PC-9 (cell line): ENCODE results near the gene ADCY2. TPM values are rescaled to one million over a fixed set of nuclear protein-coding genes. Genes with fewer than 3 reads are reported as not detected.

Experiments
- BruUV-seq: library from RNA; stranded (reverse); fragments of 400-500 nt; replicated peaks from 2 replicates; lab custom pipeline; 2021; lab: Mats Ljungman, UMichigan
- CTCF ChIA-PET: fragments of 300-600 bp; sonication (Branson Sonifier 250); formaldehyde crosslinking; loops from one replicate; lab custom pipeline; 2022; ENCODE audit warnings: antibody characterized with exemption; lab: Charles Lee
- POLR2A ChIA-PET: fragments of 300-600 bp; sonication (Branson Sonifier 250); formaldehyde crosslinking; loops from one replicate; lab custom pipeline; 2022; ENCODE audit warnings: antibody characterized with exemption; ENCODE audit not compliant: unreplicated experiment; lab: Charles Lee
- DNase-seq, 2 experiments: peaks; one replicate each; pipeline versions ENCODE4 v3.0.0 to v3.0.0-alpha.2; 2015 to 2022; ENCODE audit warnings: mixed read lengths in 1 of 2
- H2AFZ ChIP-seq: fragments of 200-600 bp; sonication (generic); 2 replicates; pipeline ENCODE4 v1.8.1; 2017; ENCODE audit warnings: antibody characterized with exemption
- H3F3A ChIP-seq: fragments of 200-600 bp; sonication (generic); 2 replicates; pipeline ENCODE4 v1.8.1; 2017; ENCODE audit warnings: antibody characterized with exemption, mild to moderate bottlenecking, low read depth; ENCODE audit not compliant: insufficient read depth
- H3K27ac ChIP-seq: fragments of 200-600 bp; sonication (generic); 2 replicates; pipeline ENCODE4 v1.6.1; 2016; ENCODE audit warnings: mixed run types
- H3K27me3 ChIP-seq: fragments of 200-600 bp; sonication (generic); 2 replicates; pipeline ENCODE4 v1.6.1; 2016; ENCODE audit warnings: low read depth, mixed run types; ENCODE audit not compliant: insufficient read depth
- H3K36me3 ChIP-seq: fragments of 200-600 bp; sonication (generic); 2 replicates; pipeline ENCODE4 v1.6.1; 2016; ENCODE audit warnings: low read depth, mixed run types
- H3K4me1 ChIP-seq: fragments of 200-600 bp; sonication (generic); replicated peaks from 2 replicates; pipeline ENCODE4 v1.6.1; 2016; ENCODE audit warnings: mixed run types; ENCODE audit not compliant: insufficient read depth
- H3K4me2 ChIP-seq: fragments of 200-600 bp; sonication (generic); 2 replicates; pipeline ENCODE4 v1.6.1; 2017; ENCODE audit warnings: mixed run types
- H3K4me3 ChIP-seq: fragments of 200-600 bp; sonication (generic); 2 replicates; pipeline ENCODE4 v1.6.1; 2016; ENCODE audit warnings: mixed run types
- H3K79me2 ChIP-seq: fragments of 200-600 bp; sonication (generic); 2 replicates; pipeline ENCODE4 v1.6.1; 2017; ENCODE audit warnings: low read depth, mixed run types
- H3K9me2 ChIP-seq: fragments of 200-600 bp; sonication (generic); 2 replicates; pipeline ENCODE4 v1.8.1; 2017; ENCODE audit warnings: mild to moderate bottlenecking; ENCODE audit not compliant: insufficient read depth
- H3K9me3 ChIP-seq: fragments of 200-600 bp; sonication (generic); 2 replicates; pipeline ENCODE4 v1.8.1; 2016; ENCODE audit warnings: low read depth; ENCODE audit not compliant: insufficient read depth
- H4K20me1 ChIP-seq: fragments of 200-600 bp; sonication (generic); 2 replicates; pipeline ENCODE4 v1.8.1; 2017; ENCODE audit not compliant: insufficient read depth
- EZH2 ChIP-seq: fragments of 200-600 bp; sonication (generic); IDR thresholded peaks from 2 replicates; pipeline ENCODE4 v1.8.0; 2017; ENCODE audit warnings: antibody characterized with exemption, low read depth
- intact Hi-C: fragments of 100-400 bp; cut with micrococcal nuclease; formaldehyde crosslinking; loops from one replicate; pipeline ENCODE4 v1.10.0; 2022; ENCODE audit not compliant: unreplicated experiment
- total RNA-seq: library from RNA; stranded (reverse); gene quantifications from 2 replicates; pipeline ENCODE4 v1.2.3, GENCODE V29; 2021
- TF ChIP-seq, protein P1 (sequence below): fragments of 200-600 bp; sonication (generic); conservative IDR thresholded peaks from 2 replicates; pipeline ENCODE4 v1.6.1; 2017; ENCODE audit warnings: mixed run types, antibody characterized with exemption, mild to moderate bottlenecking, moderate library complexity

The ADCY2 gene
- total RNA-seq, 1 experiment from 2014 or later: not detected

DNA sequence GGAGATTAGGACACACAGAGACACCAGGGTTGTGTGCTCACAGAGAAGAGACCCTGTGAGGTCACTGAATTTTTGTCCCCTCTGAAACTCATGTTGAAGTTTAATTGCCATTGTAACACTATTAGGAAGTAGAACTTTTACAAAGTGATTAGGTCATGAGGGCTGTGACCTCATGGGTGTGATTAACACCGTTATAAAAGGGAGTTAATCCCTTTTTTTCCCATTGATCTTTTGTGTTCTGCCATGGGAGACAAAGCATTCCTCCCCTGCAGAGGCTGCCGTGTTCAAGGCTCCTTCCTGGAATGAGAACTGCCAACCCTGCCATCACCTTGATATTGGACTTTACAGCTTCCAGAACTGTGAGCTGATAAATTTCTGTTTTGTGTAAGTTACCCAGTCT lies 221.0 kb downstream of the ADCY2 start:
- ChIA-PET POLR2A (no interaction called here), CTCF (no interaction called here)
- Histone ChIP-seq H3K79me2 (no peaks in the 10 kb centered on the region), H2AFZ (no peak overlapping the region), H3K4me3 (no peak overlapping the region), H3K27ac (no peak overlapping the region), H3K4me2 (no peak overlapping the region), H3K4me1 (no peaks in the 10 kb centered on the region), H3K27me3 (no peaks in the 10 kb centered on the region), H3K36me3 (no peaks in the 10 kb centered on the region), H4K20me1 (no peaks in the 10 kb centered on the region), H3K9me3 (no peaks in the 10 kb centered on the region), H3F3A (no peaks in the 10 kb centered on the region), H3K9me2 (no peaks in the 10 kb centered on the region)
- intact Hi-C loops: no loop called here
- BruUV-seq: no TSS peak
- DNase-seq: no peak
- TF ChIP-seq, protein P1, sequence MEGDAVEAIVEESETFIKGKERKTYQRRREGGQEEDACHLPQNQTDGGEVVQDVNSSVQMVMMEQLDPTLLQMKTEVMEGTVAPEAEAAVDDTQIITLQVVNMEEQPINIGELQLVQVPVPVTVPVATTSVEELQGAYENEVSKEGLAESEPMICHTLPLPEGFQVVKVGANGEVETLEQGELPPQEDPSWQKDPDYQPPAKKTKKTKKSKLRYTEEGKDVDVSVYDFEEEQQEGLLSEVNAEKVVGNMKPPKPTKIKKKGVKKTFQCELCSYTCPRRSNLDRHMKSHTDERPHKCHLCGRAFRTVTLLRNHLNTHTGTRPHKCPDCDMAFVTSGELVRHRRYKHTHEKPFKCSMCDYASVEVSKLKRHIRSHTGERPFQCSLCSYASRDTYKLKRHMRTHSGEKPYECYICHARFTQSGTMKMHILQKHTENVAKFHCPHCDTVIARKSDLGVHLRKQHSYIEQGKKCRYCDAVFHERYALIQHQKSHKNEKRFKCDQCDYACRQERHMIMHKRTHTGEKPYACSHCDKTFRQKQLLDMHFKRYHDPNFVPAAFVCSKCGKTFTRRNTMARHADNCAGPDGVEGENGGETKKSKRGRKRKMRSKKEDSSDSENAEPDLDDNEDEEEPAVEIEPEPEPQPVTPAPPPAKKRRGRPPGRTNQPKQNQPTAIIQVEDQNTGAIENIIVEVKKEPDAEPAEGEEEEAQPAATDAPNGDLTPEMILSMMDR: no peak
- TF ChIP-seq EZH2: no peak

GRCh38 chr5:7622498-7622897 lies 226.6 kb downstream of the ADCY2 start:
- Histone ChIP-seq H3K27me3 (no peaks in the 10 kb centered on the region), H3K4me3 (no peak overlapping the region), H3K27ac (no peak overlapping the region), H3K9me3 (no peaks in the 10 kb centered on the region), H2AFZ (no peak overlapping the region), H3K9me2 (no peaks in the 10 kb centered on the region), H3K79me2 (no peaks in the 10 kb centered on the region), H3K4me2 (no peak overlapping the region), H3K4me1 (no peaks in the 10 kb centered on the region), H3K36me3 (no peaks in the 10 kb centered on the region), H4K20me1 (no peaks in the 10 kb centered on the region), H3F3A (no peaks in the 10 kb centered on the region)
- intact Hi-C loops: no loop called here
- DNase-seq: no peak
- BruUV-seq: no TSS peak
- ChIA-PET POLR2A (no interaction called here), CTCF (no interaction called here)
- no peak for TF ChIP-seq EZH2
- TF ChIP-seq, protein P1: no peak

GRCh38 chr5:7625740-7626139 lies 229.8 kb downstream of the ADCY2 start:
- no peaks in the 10 kb centered on the region for H3F3A ChIP-seq
- H3K9me3 ChIP-seq: no peaks in the 10 kb centered on the region
- ChIA-PET POLR2A (no interaction called here), CTCF (no interaction called here)
- TF ChIP-seq EZH2: no peak
- TF ChIP-seq, protein P1: no peak
- no peaks in the 10 kb centered on the region for H3K36me3 ChIP-seq
- no peak for DNase-seq
- no peaks in the 10 kb centered on the region for H3K4me1 ChIP-seq
- no peak overlapping the region for H3K4me3 ChIP-seq
- no peaks in the 10 kb centered on the region; the same call in 1 of the 2 replicates for H4K20me1 ChIP-seq
- no peaks in the 10 kb centered on the region for H3K79me2 ChIP-seq
- H2AFZ ChIP-seq: no peak overlapping the region
- no peaks in the 10 kb centered on the region for H3K9me2 ChIP-seq
- BruUV-seq: no TSS peak
- intact Hi-C loops: no loop called here
- H3K4me2 ChIP-seq: no peak overlapping the region
- 0 out of 2 replicates have a peak, but pooled peaks cover 8% of the 10 kb centered on the region for H3K27me3 ChIP-seq
- no peak overlapping the region for H3K27ac ChIP-seq
